GM18499 (cell line): ENCODE data around the gene NDFIP2.
"Not testable (repeated sequence)": the region's sequence is repeated elsewhere in the genome, so short reads cannot be mapped to it uniquely, and the experiment has no call there.

Experiments
- ATAC-seq: cut with Tn5 transposase; IDR thresholded peaks from one replicate; pipeline ENCODE4 v1.9.1; 2021; ENCODE audit warnings: moderate number of reproducible peaks; ENCODE audit not compliant: insufficient read depth, unreplicated experiment

The NDFIP2 gene

GRCh38 chr13:79585033-79585432 lies 104.1 kb downstream of the NDFIP2 start:
- ATAC-seq = no peak

- ATAC-seq = no peak
Measured at GRCh38 chr13:79589603-79590393, 108.8 kb downstream of the NDFIP2 start.

GRCh38 chr13:79590394-79590676 lies 109.4 kb downstream of the NDFIP2 start:
- no peak for ATAC-seq

GRCh38 chr13:79591493-79591892 lies 110.5 kb downstream of the NDFIP2 start:
- no peak for ATAC-seq

GRCh38 chr13:79593121-79593520 lies 112.2 kb downstream of the NDFIP2 start:
- no peak for ATAC-seq

- no peak for ATAC-seq
Measured at GRCh38 chr13:79593641-79594275, 112.8 kb downstream of the NDFIP2 start.

- not testable (repeated sequence) for ATAC-seq
Measured at GRCh38 chr13:79600146-79600545, 119.2 kb downstream of the NDFIP2 start.

GRCh38 chr13:79602936-79603335 lies 122.0 kb downstream of the NDFIP2 start:
- no peak for ATAC-seq

GRCh38 chr13:79604752-79605151 lies 123.8 kb downstream of the NDFIP2 start:
- no peak for ATAC-seq
